T-helper 2 cell treated with Interferon-gamma antibody and Interleukin-4, amounts not matched to agents 5 μg/mL and 100 μg/mL, for 36 hours (primary cell): ENCODE data around the gene LHX4.

Experiments used
- DNase-seq: peaks from one replicate; pipeline ENCODE4 v3.0.0; 2021; ENCODE audit warnings: low spot score
- H3K27ac Mint-ChIP-seq: one replicate; pipeline ENCODE4 v1.8.0; 2021; ENCODE audit warnings: mild to moderate bottlenecking, mixed read lengths
- H3K27me3 Mint-ChIP-seq: one replicate; pipeline ENCODE4 v1.8.0; 2021; ENCODE audit warnings: low read depth, mixed read lengths
- H3K36me3 Mint-ChIP-seq: one replicate; pipeline ENCODE4 v1.8.0; 2021; ENCODE audit warnings: low read depth, mixed read lengths
- H3K4me1 Mint-ChIP-seq: one replicate; pipeline ENCODE4 v1.8.0; 2021; ENCODE audit warnings: low read depth, mixed read lengths
- H3K4me3 Mint-ChIP-seq: one replicate; pipeline ENCODE4 v1.8.0; 2022; ENCODE audit warnings: mild to moderate bottlenecking, moderate library complexity, mixed read lengths
- H3K9me3 Mint-ChIP-seq: one replicate; pipeline ENCODE4 v1.8.0; 2021; ENCODE audit warnings: mixed read lengths

Gene LHX4

DNA sequence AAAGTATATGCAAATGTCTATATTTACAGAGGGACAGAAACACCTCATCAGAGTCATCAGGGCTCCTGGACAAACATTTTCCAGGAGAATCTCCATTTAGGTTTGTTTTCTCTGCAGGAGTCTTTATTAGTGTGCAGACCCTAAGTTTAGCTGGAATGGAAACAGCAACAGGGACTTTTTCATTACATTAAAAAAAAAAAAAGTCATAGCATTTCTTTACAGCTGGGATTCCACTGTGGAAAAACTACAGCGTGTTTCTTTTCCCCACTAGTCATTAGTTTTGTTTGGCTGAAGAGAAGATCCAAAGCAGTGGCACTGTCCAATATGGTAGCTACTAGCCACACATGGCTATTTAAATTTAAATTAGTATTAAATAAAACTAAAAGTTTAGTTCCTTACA, 49.6 kb downstream of the LHX4 start:
- Mint-ChIP-seq H3K27me3 (no peaks in the 10 kb centered on the region), H3K36me3 (peaks cover 9% of the 10 kb centered on the region), H3K4me3 (no peak overlapping the region), H3K27ac (no peak overlapping the region), H3K9me3 (no peaks in the 10 kb centered on the region), H3K4me1 (no peaks in the 10 kb centered on the region)
- no peak for DNase-seq

DNA sequence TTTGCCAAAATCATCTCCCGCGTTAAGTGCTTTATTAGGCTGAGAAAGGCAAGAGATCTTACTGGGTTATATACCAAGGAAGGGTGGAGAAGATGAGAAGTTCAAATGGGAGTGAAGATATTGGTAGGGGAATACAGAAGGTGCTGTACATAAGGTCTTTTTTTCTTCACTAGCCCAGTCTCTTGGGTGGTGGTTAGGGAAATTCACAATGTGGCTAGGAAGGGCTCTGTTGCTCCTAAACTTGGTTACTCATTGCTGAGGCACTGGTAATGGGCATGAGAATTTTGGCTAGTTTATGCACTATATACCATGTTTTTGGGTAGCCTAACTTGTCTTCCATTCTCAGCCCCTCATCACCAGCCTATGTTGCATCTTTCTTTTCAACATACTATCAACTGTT, 50.6 kb downstream of the LHX4 start:
- no peaks in the 10 kb centered on the region for H3K9me3 Mint-ChIP-seq
- peaks cover 5% of the 10 kb centered on the region for H3K36me3 Mint-ChIP-seq
- DNase-seq = no peak
- H3K4me3 Mint-ChIP-seq = no peak overlapping the region
- no peaks in the 10 kb centered on the region for H3K4me1 Mint-ChIP-seq
- H3K27ac Mint-ChIP-seq = no peak overlapping the region
- no peaks in the 10 kb centered on the region for H3K27me3 Mint-ChIP-seq

- Mint-ChIP-seq H3K27me3 (no peaks in the 10 kb centered on the region), H3K4me1 (no peaks in the 10 kb centered on the region), H3K9me3 (no peaks in the 10 kb centered on the region), H3K36me3 (peaks cover 4% of the 10 kb centered on the region), H3K4me3 (no peak overlapping the region), H3K27ac (no peak overlapping the region)
- no peak for DNase-seq
Observed at GRCh38 chr1:180281490-180281889, 51.4 kb downstream of the LHX4 start.

- H3K36me3 Mint-ChIP-seq = peaks cover 4% of the 10 kb centered on the region
- H3K27me3 Mint-ChIP-seq = no peaks in the 10 kb centered on the region
- DNase-seq = no peak
- no peak overlapping the region for H3K4me3 Mint-ChIP-seq
- H3K27ac Mint-ChIP-seq = no peak overlapping the region
- no peaks in the 10 kb centered on the region for H3K9me3 Mint-ChIP-seq
- no peaks in the 10 kb centered on the region for H3K4me1 Mint-ChIP-seq
Observed at GRCh38 chr1:180282401-180283044, 52.5 kb downstream of the LHX4 start.

DNA sequence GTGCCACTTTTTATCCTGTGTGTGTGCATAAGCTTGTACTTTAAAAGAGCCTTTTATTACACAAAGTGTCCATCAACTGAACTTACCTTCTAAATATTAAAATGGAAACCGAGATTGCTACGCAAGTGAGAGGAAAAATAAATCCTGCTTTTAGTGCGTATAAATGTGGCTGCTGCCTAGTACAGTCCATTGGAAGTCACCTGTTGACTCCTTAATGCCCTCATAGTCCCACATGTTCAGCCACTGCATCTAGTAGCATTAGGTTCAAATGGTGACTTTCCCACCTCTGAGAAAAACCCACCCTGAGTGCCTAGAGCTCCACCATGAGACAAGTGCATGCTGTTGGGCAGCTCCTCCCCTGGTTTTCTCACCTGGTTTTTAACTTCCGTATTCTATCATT, 53.0 kb downstream of the LHX4 start:
- Mint-ChIP-seq H3K27ac (no peak overlapping the region), H3K4me3 (no peak overlapping the region), H3K36me3 (peaks cover 9% of the 10 kb centered on the region), H3K9me3 (no peaks in the 10 kb centered on the region), H3K4me1 (no peaks in the 10 kb centered on the region), H3K27me3 (no peaks in the 10 kb centered on the region)
- no peak for DNase-seq

DNA sequence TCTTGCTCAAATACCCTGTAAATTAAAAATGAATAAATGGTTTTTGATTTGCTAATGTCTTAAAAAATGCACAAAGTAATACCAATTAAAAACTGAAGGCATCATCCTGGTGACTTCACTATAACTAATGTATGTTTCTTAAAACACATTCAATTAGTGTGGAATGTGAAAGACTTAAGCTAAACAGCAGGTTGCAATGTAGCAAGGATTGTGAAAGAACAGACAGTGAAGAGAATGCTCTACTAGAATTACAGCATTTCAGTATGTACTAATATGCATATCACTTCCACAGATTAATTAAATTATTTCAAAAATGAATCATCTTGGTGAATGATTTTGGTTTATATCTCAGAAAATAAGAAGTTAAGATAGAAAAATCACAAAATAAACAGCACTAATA, 56.4 kb downstream of the LHX4 start:
- DNase-seq = no peak
- Mint-ChIP-seq H3K9me3 (no peaks in the 10 kb centered on the region), H3K4me3 (no peak overlapping the region), H3K36me3 (peaks cover 8% of the 10 kb centered on the region), H3K27ac (no peak overlapping the region), H3K4me1 (peaks cover 16% of the 10 kb centered on the region), H3K27me3 (no peaks in the 10 kb centered on the region)

GRCh38 chr1:180287988-180288705, 58.1 kb downstream of the LHX4 start:
- H3K9me3 Mint-ChIP-seq = peaks cover 8% of the 10 kb centered on the region
- DNase-seq = no peak
- no peaks in the 10 kb centered on the region for H3K27me3 Mint-ChIP-seq
- peaks cover 15% of the 10 kb centered on the region for H3K36me3 Mint-ChIP-seq
- H3K27ac Mint-ChIP-seq = no peak overlapping the region
- H3K4me1 Mint-ChIP-seq = peaks cover 20% of the 10 kb centered on the region
- H3K4me3 Mint-ChIP-seq = no peak overlapping the region

DNA sequence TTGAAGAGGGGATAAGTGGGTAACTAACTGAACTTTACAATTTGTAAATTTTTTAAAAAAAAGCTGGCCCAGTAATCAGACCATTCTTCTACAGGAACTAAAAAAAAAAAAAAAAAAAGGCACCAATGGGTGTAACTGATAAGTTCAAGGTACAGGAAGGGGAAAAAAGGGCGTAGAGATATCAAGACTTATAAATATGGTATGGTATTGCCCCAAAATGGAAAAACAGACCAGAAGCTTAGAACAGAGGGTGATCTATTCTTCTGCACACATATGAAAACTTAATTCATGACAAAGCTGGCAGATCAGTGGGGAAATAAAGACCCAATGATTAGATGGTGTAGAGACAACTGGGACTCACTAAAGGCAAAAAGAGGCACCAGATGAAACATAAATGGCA, 58.9 kb downstream of the LHX4 start:
- DNase-seq = no peak
- Mint-ChIP-seq H3K36me3 (peaks cover 15% of the 10 kb centered on the region), H3K27ac (no peak overlapping the region), H3K4me3 (no peak overlapping the region), H3K4me1 (peaks cover 20% of the 10 kb centered on the region), H3K27me3 (no peaks in the 10 kb centered on the region), H3K9me3 (peaks cover 8% of the 10 kb centered on the region)

GRCh38 chr1:180290265-180291001, 60.4 kb downstream of the LHX4 start:
- Mint-ChIP-seq H3K27ac (no peak overlapping the region), H3K27me3 (no peaks in the 10 kb centered on the region), H3K4me1 (peaks cover 20% of the 10 kb centered on the region), H3K9me3 (peaks cover 8% of the 10 kb centered on the region), H3K4me3 (no peak overlapping the region), H3K36me3 (peaks cover 19% of the 10 kb centered on the region)
- no peak for DNase-seq

- Mint-ChIP-seq H3K4me1 (peaks cover 24% of the 10 kb centered on the region), H3K4me3 (no peak overlapping the region), H3K9me3 (peaks cover 8% of the 10 kb centered on the region), H3K36me3 (peaks cover 19% of the 10 kb centered on the region), H3K27ac (no peak overlapping the region), H3K27me3 (no peaks in the 10 kb centered on the region)
- no peak for DNase-seq
Observed at GRCh38 chr1:180291004-180291403, 60.9 kb downstream of the LHX4 start.

DNA sequence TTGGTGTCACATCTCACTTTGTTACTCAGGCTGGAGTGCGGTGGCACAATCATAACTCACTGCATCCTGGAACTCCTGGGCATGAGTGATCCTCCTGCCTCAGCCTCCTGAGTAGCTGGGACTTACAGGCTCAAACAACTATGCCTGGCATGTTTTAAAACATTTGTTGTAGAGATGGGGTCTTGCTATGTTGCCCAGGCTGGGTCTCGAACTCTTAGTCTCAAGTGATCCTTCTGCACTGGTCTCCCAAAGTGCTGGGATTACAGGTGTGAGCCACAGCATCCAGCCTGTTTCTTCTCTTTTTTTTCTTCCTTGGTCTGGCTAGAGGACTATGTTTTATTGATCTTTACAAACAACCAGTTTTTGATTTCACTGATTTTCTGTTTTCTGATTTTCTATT, 64.6 kb downstream of the LHX4 start:
- H3K36me3 Mint-ChIP-seq = peaks cover 16% of the 10 kb centered on the region
- no peak overlapping the region for H3K27ac Mint-ChIP-seq
- peaks cover 8% of the 10 kb centered on the region for H3K9me3 Mint-ChIP-seq
- H3K4me3 Mint-ChIP-seq = no peak overlapping the region
- DNase-seq = no peak
- peaks cover 20% of the 10 kb centered on the region for H3K4me1 Mint-ChIP-seq
- H3K27me3 Mint-ChIP-seq = no peaks in the 10 kb centered on the region

DNA sequence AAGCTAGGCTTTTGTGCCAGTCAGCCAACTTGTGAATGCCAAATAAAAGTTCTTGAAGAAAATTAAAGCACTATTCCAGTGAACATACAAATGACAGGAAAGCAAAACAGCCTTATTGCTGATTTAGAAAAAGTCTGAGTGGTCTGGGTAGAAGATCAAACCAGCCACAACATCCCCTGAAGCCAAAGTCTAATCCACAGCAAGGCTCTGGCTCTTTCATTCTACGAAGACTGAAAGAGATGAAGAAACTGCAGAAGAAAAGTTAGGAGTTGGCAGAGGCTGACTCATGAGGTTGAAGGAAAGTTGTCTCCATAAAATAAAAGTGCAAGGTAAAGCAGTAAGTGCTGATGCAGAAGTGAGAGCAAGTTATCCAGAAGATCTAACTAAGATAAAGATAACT, 65.9 kb downstream of the LHX4 start:
- Mint-ChIP-seq H3K4me1 (peaks cover 12% of the 10 kb centered on the region), H3K27ac (no peak overlapping the region), H3K36me3 (peaks cover 13% of the 10 kb centered on the region), H3K9me3 (peaks cover 8% of the 10 kb centered on the region), H3K4me3 (no peak overlapping the region), H3K27me3 (no peaks in the 10 kb centered on the region)
- no peak for DNase-seq

GRCh38 chr1:180299479-180300221, 69.6 kb downstream of the LHX4 start:
- H3K36me3 Mint-ChIP-seq = peaks cover 3% of the 10 kb centered on the region
- H3K9me3 Mint-ChIP-seq = no peaks in the 10 kb centered on the region
- H3K4me1 Mint-ChIP-seq = peaks cover 7% of the 10 kb centered on the region
- H3K27ac Mint-ChIP-seq = no peak overlapping the region
- no peak for DNase-seq
- H3K4me3 Mint-ChIP-seq = no peak overlapping the region
- no peaks in the 10 kb centered on the region for H3K27me3 Mint-ChIP-seq
